ENCODE data around the gene SASH1.
A peak's percentile ranks its signal among the peaks of the same experiment; 100 is the strongest.

The SASH1 gene

GRCh38 chr6:148460876-148461646 lies 118.4 kb downstream of the SASH1 start:
- H3K9ac ChIP-seq (ENCODE audit: insufficient read length, low read depth) = no peak overlapping the region
- no peaks in the 10 kb centered on the region for H3K27me3 ChIP-seq (ENCODE audit: insufficient read depth, insufficient read length)
- no peaks in the 10 kb centered on the region for H3K9me3 ChIP-seq (ENCODE audit: insufficient read depth, low read length)
- DNase-seq (ENCODE audit: low read depth, low spot score) = no peak
- H3K36me3 ChIP-seq (ENCODE audit: insufficient read depth, insufficient read length, low read length) = no peaks in the 10 kb centered on the region
- H3K4me3 ChIP-seq (ENCODE audit: insufficient read length, low read depth) = no peak overlapping the region
- no peaks in the 10 kb centered on the region for H3K4me1 ChIP-seq (ENCODE audit: insufficient read depth, insufficient read length)
- TF ChIP-seq ZNF274 (IDR thresholded peaks at IDR 0.05; ENCODE audit: low read depth, low read length) (no peak), SUZ12 (IDR thresholded peaks at IDR 0.05; ENCODE audit: extremely low read depth, insufficient read depth, insufficient read length) (no peak), YY1 (IDR thresholded peaks at IDR 0.05; ENCODE audit: insufficient read depth, insufficient read length) (no peak)

- no peak for DNase-seq (ENCODE audit: low read depth, low spot score)
- TF ChIP-seq ZNF274 (IDR thresholded peaks at IDR 0.05; ENCODE audit: low read depth, low read length) (no peak), SUZ12 (IDR thresholded peaks at IDR 0.05; ENCODE audit: extremely low read depth, insufficient read depth, insufficient read length) (no peak)
- Histone ChIP-seq H3K4me1 (ENCODE audit: insufficient read depth, insufficient read length) (no peaks in the 10 kb centered on the region), H3K36me3 (ENCODE audit: insufficient read depth, insufficient read length, low read length) (no peaks in the 10 kb centered on the region), H3K9me3 (ENCODE audit: insufficient read depth, low read length) (no peaks in the 10 kb centered on the region), H3K4me3 (ENCODE audit: insufficient read length, low read depth) (no peak overlapping the region), H3K27me3 (ENCODE audit: insufficient read depth, insufficient read length) (no peaks in the 10 kb centered on the region), H3K9ac (ENCODE audit: insufficient read length, low read depth) (no peak overlapping the region)
These were observed 119.4 kb downstream of the SASH1 start for GRCh38 chr6:148461986-148462577.

DNA sequence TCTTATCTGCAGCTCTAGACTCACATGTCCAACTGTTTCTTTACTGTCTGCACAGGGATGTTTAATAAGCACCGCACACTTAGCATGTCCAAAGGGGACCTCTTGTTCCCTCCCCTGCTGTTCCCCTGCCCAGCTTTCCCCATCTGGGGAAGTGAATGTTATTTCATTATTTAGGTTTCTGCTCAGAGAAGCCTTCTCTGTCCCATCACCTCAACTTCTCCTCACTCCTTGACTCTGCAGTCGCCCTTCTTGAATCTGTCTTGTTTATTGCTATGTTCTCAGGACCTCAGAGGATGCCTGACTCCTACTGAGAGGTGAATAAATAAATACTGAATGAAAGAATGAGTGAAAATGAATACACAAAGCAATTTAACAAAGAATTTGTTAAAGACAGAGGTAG lies 121.0 kb downstream of the SASH1 start:
- Histone ChIP-seq H3K36me3 (ENCODE audit: insufficient read depth, insufficient read length, low read length) (no peaks in the 10 kb centered on the region), H3K27me3 (ENCODE audit: insufficient read depth, insufficient read length) (no peaks in the 10 kb centered on the region), H3K4me1 (ENCODE audit: insufficient read depth, insufficient read length) (no peaks in the 10 kb centered on the region), H3K9me3 (ENCODE audit: insufficient read depth, low read length) (no peaks in the 10 kb centered on the region), H3K4me3 (ENCODE audit: insufficient read length, low read depth) (no peak overlapping the region), H3K9ac (ENCODE audit: insufficient read length, low read depth) (no peak overlapping the region)
- no peak for TF ChIP-seq YY1 (IDR thresholded peaks at IDR 0.05; ENCODE audit: insufficient read depth, insufficient read length)
- no peak for TF ChIP-seq ZNF274 (IDR thresholded peaks at IDR 0.05; ENCODE audit: low read depth, low read length)
- no peak for TF ChIP-seq SUZ12 (IDR thresholded peaks at IDR 0.05; ENCODE audit: extremely low read depth, insufficient read depth, insufficient read length)
- no peak for DNase-seq (ENCODE audit: low read depth, low spot score)

DNA sequence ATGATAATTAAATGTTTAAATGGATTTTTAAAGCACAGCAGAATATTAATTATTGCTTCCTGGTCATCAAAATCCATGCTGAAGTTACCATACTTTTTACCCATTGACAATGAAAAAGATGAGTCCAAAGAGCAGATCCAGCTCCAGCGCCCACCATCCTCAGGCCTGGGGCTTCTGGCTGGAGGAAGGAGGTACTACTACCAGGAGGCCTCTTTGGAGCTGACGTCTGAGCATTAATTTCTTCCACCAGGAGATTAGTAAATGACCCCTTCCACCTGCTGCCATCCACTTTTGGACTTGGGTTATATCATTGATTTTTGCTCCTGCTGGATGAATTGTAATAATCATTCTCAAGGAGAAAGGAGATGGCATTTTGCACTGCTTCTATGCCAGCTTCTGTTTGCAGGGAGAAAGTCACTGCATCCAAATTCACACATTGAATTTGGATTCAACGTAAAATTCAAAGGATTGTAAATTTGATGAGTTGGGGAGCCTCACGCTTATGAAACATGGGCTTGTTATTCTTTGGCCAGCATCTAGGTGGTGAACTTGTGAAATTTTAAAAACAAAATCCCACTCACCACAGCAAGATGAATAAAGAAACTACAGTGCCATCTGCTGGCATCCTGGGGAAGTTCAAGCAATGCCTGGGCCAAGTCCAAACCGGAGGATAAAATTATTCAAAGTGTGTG lies 121.8 kb downstream of the SASH1 start:
- H3K4me3 ChIP-seq (ENCODE audit: insufficient read length, low read depth) = no peak overlapping the region
- TF ChIP-seq ZNF274 (IDR thresholded peaks at IDR 0.05; ENCODE audit: low read depth, low read length) (no peak), YY1 (IDR thresholded peaks at IDR 0.05; ENCODE audit: insufficient read depth, insufficient read length) (no peak), SUZ12 (IDR thresholded peaks at IDR 0.05; ENCODE audit: extremely low read depth, insufficient read depth, insufficient read length) (no peak)

GRCh38 chr6:148465011-148465335 lies 122.3 kb downstream of the SASH1 start:
- Histone ChIP-seq H3K9me3 (ENCODE audit: insufficient read depth, low read length) (no peaks in the 10 kb centered on the region), H3K9ac (ENCODE audit: insufficient read length, low read depth) (no peak overlapping the region), H3K27me3 (ENCODE audit: insufficient read depth, insufficient read length) (no peaks in the 10 kb centered on the region), H3K36me3 (ENCODE audit: insufficient read depth, insufficient read length, low read length) (no peaks in the 10 kb centered on the region), H3K4me1 (ENCODE audit: insufficient read depth, insufficient read length) (no peaks in the 10 kb centered on the region), H3K4me3 (ENCODE audit: insufficient read length, low read depth) (no peak overlapping the region)
- DNase-seq (ENCODE audit: low read depth, low spot score) = no peak
- no peak for TF ChIP-seq SUZ12 (IDR thresholded peaks at IDR 0.05; ENCODE audit: extremely low read depth, insufficient read depth, insufficient read length)
- TF ChIP-seq YY1 (IDR thresholded peaks at IDR 0.05; ENCODE audit: insufficient read depth, insufficient read length) = no peak
- TF ChIP-seq ZNF274 (IDR thresholded peaks at IDR 0.05; ENCODE audit: low read depth, low read length) = no peak

More for the DNA sequence above, 121.8 kb downstream of the SASH1 start:
- Histone ChIP-seq H3K36me3 (ENCODE audit: insufficient read depth, insufficient read length, low read length) (no peaks in the 10 kb centered on the region), H3K9ac (ENCODE audit: insufficient read length, low read depth) (no peak overlapping the region), H3K27me3 (ENCODE audit: insufficient read depth, insufficient read length) (no peaks in the 10 kb centered on the region), H3K4me1 (ENCODE audit: insufficient read depth, insufficient read length) (no peaks in the 10 kb centered on the region), H3K9me3 (ENCODE audit: insufficient read depth, low read length) (no peaks in the 10 kb centered on the region)
- DNase-seq (ENCODE audit: low read depth, low spot score) = peak; percentile 22

DNA sequence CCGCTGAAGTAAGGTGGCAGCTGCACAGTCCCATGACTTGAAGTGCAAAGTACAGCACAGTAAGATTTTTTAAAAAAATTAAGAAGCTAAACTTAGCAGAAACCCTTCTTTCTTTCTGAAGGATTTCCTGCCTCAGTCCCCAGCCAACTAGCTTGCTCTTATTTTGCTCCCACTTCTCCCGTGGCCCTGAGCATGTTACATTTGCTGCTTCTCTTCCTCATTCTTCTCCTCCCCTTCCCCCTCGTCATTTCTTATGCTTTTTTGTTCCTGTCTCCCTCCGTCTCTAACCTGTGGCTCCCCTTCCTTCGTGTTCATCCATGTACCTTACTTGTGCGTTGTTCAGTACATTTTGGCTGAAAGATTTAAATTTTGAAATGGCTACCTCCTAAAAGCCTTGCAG lies 123.0 kb downstream of the SASH1 start:
- Histone ChIP-seq H3K36me3 (ENCODE audit: insufficient read depth, insufficient read length, low read length) (no peaks in the 10 kb centered on the region), H3K9ac (ENCODE audit: insufficient read length, low read depth) (no peak overlapping the region)
- no peak for DNase-seq (ENCODE audit: low read depth, low spot score)

GRCh38 chr6:148466158-148466557 lies 123.5 kb downstream of the SASH1 start:
- Histone ChIP-seq H3K27me3 (ENCODE audit: insufficient read depth, insufficient read length) (no peaks in the 10 kb centered on the region), H3K4me1 (ENCODE audit: insufficient read depth, insufficient read length) (no peaks in the 10 kb centered on the region), H3K9me3 (ENCODE audit: insufficient read depth, low read length) (no peaks in the 10 kb centered on the region), H3K36me3 (ENCODE audit: insufficient read depth, insufficient read length, low read length) (no peaks in the 10 kb centered on the region), H3K9ac (ENCODE audit: insufficient read length, low read depth) (no peak overlapping the region), H3K4me3 (ENCODE audit: insufficient read length, low read depth) (no peak overlapping the region)
- no peak for DNase-seq (ENCODE audit: low read depth, low spot score)
- TF ChIP-seq ZNF274 (IDR thresholded peaks at IDR 0.05; ENCODE audit: low read depth, low read length) (no peak), YY1 (IDR thresholded peaks at IDR 0.05; ENCODE audit: insufficient read depth, insufficient read length) (no peak), SUZ12 (IDR thresholded peaks at IDR 0.05; ENCODE audit: extremely low read depth, insufficient read depth, insufficient read length) (no peak)

More for the DNA sequence above, 123.0 kb downstream of the SASH1 start:
- Histone ChIP-seq H3K4me3 (ENCODE audit: insufficient read length, low read depth) (no peak overlapping the region), H3K27me3 (ENCODE audit: insufficient read depth, insufficient read length) (no peaks in the 10 kb centered on the region), H3K4me1 (ENCODE audit: insufficient read depth, insufficient read length) (no peaks in the 10 kb centered on the region), H3K9me3 (ENCODE audit: insufficient read depth, low read length) (no peaks in the 10 kb centered on the region)
- TF ChIP-seq YY1 (IDR thresholded peaks at IDR 0.05; ENCODE audit: insufficient read depth, insufficient read length) (no peak), ZNF274 (IDR thresholded peaks at IDR 0.05; ENCODE audit: low read depth, low read length) (no peak), SUZ12 (IDR thresholded peaks at IDR 0.05; ENCODE audit: extremely low read depth, insufficient read depth, insufficient read length) (no peak)
